ENCODE measurements around the gene MFAP2. TPM values are rescaled to one million over a fixed set of nuclear protein-coding genes. Genes with fewer than 3 reads are reported as not detected.

MFAP2 gene
- polyA plus RNA-seq, 4 donors: 204 to 582 (median 224) TPM

DNA sequence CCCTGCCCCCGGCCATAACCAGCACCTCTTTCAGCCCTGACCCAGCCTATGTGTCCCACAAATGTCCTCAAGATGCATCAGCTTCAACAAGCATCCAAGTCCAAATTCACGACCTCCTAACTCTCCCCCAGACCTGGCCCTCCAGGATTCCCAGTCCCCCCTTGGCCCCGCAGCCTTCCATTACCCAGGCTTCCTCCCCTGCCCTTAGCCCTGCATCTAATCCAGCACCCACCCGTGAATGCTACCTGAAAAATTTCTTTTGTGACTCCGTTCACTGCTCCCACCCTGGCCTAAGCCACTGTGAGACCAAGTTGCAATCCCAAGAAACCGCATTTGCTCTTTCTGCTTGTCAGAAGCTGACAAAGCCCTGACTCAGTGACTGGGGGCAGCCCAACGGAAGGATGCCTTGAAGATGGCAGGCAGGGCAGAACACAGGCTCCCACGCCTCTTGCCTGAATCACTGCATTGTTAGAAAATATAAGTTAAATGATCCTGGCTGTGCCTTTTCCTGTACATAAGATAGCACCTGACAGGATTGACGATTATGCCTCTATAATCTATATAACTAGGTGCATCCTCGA, 939 bp upstream of the MFAP2 start:
- no peak for DNase-seq (ENCODE audit: low read depth in 4 of 4, low spot score in 3 of 4)

DNA sequence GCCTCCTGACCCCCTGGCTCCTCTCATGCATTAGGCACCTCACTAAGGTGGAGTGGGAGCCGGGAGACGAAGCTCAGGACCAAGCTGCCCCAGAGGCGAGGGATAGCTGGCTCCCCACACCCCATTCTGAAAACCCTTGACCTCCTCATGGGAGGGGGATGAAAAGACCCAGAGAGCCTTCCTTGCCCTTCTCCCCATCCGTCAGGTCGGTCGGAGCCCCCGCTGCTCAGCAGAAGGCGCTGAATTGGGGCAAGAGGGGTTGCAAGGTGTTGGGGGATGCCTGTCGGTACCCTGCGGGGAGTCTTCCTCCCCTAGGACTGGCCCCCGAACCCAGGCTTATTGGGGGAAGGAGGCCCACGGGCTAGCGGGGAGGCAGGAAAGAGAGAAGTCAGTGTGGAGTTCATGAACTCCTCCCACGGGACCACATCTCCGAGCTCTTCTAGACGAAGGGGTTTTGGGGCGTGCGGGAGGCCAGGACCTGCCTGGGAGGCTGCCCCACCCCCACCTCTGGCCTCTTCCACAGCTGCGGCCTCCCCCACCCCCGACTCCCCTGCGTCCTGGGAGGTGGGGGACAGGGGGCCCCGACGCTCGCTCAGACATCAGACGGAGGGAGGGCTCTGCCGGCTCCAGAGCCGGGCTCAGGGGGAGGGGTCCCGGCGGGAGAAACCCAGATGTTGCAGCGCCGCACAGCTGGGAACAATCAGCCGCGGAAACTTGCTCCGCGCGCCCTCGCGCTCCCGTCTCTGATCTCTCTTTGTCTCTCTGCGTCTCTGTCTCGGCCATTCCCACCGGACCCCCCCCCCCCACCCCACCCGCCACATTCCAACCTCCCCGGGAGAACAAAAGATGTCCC, 719 bp downstream of the MFAP2 start:
- DNase-seq (ENCODE audit: low read depth in 4 of 4, low spot score in 3 of 4): no peak

DNA sequence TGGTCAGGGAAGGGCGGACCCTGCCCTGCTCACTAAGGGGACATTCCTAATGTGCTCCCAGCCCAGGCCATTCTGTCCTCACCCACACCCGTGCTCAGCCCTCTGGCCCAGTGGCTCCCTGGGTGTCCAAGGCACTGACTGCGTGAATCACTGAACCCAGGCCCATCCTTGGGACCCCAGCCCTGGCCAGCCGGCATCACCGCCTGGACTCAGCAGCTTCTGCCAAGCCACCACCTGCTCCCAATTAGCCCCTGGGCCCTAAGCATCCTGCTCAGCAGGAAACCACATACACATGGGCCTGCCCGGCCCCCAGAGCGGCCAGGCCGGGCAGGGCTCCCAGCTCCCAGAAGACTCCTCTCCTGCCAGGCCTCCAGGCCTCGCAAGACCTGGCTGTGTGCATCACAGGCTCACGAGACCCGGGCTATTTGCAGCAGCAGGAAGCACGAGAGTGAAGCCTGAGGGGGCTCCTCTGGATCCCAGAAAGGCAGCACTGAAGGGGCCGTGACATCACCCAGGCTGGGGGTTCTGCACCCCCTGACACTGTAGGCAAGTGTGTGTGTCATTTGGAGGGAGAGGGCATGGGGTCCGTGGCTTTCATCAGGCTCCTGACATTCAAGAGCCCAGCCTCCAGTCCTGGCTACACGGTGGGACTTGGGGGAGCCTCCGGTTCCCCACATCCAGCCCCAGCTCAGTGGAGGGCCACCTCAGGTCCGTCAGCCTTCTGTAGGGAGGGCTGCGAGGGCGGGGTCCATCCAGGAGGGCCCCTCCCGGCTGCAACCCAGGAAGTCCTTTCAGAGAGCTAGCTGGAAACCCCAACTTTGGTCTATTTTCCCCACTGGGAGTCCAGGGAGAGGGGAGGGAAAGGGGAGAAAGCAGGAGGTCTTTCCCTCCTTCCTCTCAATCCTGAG, 1.6 kb downstream of the MFAP2 start:
- no peak for DNase-seq (ENCODE audit: low read depth in 4 of 4, low spot score in 3 of 4)

DNA sequence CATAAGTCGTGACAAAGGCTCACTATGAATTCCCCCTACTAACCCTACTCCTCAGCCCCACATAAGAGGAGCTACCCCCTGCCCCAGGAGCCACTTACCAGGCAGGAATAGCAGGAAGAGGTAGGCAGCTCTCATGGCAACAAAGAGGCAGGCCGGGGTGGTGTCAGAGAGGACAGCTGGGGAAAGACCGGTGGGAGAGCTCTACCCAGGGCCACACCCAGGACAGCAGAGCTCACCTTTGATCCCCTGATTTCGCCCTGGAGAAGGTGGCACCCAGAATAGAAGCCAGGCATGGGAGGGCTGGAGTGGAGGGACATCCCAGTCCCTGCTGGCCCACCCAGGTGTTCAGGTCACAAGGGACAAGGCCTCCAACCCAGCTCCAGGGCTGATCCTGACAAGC, 2.3 kb downstream of the MFAP2 start:
- DNase-seq (ENCODE audit: low read depth in 4 of 4, low spot score in 3 of 4): no peak

DNA sequence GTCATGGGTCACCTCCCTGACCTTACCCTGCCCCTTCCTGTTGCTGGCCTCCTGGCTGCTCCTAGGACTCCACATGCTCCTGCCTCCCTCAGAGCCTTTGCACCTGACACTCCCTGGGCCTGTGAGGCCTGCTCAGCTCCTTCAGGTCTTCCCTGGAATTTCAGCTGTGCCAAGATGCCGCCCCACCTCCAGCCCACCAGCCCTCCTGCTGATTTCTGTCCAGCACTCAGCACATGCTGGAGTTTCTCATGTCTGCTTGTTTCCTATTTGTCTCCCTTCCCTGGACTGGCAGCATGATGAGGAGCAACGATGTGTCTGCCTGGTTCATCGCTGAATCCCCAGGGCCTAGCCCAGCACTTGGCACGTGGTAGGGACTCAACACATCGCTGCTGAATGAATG, 3.0 kb downstream of the MFAP2 start:
- no peak for DNase-seq (ENCODE audit: low read depth in 4 of 4, low spot score in 3 of 4)

DNA sequence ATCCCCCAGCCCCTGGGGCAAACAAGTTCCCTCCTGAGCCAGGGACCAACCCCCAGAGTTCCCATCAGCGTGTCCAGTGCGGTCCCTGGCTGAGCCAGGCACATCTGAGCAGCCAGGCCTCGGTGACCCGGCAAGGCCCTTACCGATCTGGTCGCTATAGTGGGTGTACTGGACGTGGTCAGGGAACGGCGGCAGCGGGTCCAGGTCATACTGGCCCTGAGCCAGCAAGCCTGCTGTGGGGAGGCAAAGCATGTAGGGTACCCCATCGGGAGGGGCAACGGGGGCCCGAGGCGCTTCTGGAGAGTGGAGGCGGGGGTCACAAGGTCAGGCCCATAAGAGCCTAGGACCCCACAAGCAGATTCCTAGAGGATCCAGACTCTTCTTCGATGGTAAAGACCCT, 3.5 kb downstream of the MFAP2 start:
- no peak for DNase-seq (ENCODE audit: low read depth in 4 of 4, low spot score in 3 of 4)

DNA sequence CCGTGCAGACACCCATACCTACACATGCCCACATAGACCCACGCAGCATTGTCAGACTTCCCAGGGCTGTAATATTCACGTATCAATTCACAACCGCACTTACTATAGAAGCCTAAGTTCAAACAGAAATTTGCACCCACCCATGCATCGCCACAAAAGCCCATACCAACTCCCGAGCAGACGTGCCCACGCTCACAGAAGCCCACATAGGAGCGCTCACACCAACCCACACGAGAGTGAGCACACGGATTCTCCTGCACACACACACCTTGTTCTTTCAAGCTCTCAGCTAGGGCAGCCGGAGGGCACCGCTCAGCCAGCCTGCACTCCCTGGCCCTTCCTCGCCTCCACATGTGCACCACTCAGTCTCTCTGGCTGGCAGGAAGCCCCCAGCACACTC, 4.6 kb downstream of the MFAP2 start:
- no peak for DNase-seq (ENCODE audit: low read depth in 4 of 4, low spot score in 3 of 4)

DNA sequence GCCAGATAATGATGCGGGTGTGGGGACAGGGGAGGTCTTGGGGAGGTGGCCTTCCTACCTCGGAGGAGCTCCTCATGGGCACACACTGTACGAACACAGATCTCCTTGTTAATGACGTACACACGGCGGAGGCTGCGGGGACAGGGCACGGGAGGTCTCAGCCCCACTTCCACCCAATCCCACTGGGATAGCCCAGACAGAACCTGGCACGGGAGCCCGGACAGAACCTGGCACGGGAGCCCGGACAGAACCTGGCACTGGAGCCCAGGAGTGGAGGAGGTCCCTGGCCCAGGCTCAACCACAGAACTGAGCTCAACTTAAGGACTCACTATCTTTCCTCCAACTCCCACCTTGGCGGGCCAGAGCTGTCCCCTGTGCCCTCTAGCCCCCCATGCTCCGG, 5.2 kb downstream of the MFAP2 start:
- no peak for DNase-seq (ENCODE audit: low read depth in 4 of 4, low spot score in 3 of 4)

DNA sequence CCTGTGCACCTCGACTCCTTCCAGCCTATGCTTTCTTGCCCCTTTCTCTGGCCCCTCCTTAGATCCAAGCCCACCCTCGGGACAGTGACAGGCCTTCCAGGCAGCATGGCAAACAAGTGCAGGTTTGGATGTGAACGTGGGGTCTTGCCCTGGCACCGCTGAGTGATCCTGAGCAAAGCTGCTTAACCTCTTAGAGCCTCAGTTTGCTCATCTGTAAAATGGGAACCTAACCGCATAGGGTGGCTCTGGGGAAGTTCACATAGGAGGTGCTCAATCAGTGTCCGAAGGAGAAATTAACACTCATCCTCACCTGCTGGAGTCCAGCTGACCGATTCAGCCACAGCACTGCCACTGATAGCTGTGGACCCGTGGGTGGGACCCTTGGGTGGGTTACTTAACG, 7.2 kb downstream of the MFAP2 start:
- no peak for DNase-seq (ENCODE audit: low read depth in 4 of 4, low spot score in 3 of 4)

DNA sequence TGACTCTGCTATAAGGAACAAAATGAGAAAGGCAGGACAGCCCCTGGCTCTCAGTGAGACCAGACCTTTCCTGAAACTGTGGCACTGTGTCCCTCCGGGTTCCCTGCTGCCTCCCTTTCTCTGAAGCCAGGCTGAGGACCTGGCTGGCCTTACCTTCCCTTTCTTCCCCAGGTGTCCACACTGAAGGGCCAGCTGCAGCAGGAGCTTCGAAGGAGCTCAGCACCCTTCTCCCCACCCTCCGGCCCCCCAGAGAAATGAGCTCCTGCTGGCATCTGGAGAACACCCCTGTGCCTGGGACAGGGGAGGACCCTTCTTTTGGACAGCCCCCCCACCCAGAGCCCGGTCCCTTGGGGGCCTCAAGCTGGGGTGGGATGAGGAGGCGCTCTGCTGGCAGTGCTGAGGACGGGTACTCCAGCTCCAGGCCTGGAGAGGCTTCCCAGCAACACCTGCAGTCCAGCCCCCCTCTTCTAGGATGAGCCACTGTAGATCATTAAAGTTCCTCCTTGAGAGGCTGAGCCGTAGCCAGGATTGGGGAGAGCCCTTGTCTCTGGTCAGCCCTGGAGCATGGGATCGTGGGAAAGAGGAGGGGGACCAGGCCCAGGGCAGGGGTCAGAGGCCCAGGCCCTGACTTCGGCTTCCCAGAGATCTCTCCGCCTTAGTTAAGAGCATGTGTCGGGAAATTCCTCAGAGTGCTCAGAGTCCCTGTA, 8.1 kb downstream of the MFAP2 start:
- no peak for DNase-seq (ENCODE audit: low read depth in 4 of 4, low spot score in 3 of 4)

DNA sequence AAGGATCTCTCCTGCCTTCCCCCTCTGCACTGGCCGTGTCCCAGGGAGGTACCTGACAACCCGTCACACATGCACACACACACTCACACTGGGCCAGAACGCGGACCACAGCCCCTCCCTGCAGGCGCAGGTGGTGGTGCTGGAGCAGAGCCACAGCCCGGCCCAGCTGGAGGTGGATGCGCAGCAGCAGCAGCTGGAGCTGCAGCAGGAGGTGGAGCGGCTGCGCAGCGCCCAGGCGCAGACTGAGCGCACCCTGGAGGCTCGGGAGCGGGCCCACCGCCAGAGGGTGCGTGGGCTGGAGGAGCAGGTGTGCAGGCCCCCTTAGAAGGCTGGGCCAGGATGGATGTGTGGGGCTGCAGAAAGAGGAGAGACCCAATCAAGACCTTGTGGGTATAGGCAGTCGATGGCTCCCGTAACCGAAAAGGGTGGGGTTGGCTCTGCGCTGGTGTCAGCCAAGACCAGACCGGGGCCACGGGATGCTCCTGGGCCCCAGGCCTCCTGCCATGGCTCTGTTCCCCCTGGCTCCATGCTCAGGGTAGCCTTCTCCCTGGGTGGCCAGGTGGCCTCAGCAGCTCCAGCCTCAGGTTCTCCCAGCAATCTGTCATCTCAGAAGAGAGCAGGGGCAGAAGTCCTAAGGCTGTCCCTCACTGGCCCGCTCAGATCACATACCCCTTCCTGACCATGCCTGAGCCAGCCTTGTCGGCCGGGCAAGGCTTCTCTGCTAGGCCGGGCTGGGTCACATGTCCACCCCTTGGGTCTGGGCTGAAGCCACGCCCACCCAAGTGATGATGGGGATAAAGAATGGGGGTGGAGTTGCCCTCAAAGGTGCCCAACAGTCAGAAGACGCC, 8.9 kb downstream of the MFAP2 start:
- DNase-seq (ENCODE audit: low read depth in 4 of 4, low spot score in 3 of 4): no peak

DNA sequence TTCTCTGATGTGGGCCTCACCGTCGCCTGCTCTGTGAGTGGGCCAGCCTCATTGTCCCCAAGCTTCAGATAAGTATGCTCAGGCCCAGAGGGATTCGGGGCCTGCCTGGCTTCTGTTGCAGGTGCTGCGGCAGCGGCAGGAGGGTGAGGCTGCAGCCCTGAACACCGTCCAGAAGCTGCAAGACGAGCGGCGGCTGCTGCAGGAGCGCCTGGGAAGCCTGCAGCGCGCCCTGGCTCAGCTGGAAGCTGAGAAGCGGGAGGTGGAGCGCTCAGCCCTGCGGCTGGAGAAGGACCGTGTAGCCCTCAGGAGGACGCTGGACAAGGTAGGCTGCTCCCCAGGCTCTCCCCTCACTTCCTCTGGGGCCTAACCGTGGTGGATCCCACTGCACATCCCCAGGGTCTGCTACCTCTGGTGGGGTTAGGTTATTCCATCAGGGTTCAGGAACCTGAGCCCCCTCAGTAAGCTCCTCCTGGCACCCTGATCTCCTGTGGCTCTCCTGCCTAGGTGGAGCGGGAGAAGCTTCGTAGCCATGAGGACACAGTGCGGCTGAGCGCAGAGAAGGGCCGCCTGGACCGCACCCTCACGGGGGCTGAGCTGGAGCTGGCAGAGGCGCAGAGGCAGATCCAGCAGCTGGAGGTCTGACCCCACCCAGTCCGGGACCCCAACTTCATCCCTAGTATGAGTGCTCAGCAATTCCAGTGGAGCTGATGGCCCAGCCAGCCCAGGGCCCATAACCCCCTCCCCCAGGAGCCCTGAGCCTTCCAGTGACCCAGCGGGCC, 10.1 kb downstream of the MFAP2 start:
- no peak for DNase-seq (ENCODE audit: low read depth in 4 of 4, low spot score in 3 of 4)

DNA sequence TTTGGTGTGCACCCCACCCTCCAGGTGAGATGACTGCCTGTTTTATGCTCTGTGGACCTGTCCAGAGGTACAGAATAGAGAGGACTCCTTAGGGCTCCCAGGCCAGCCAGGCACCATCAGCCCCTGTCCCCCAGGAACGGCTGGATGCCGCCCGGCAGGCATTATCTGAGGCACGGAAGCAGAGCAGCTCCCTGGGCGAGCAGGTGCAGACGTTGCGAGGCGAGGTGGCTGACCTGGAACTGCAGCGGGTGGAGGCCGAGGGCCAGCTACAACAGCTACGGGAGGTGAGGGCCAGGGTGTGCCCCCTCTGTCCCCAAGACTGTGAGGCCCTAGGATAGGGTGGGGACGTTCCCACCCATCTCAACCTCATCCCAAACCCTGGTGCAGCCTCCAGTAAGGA, 10.8 kb downstream of the MFAP2 start:
- DNase-seq (ENCODE audit: low read depth in 4 of 4, low spot score in 3 of 4): no peak

DNA sequence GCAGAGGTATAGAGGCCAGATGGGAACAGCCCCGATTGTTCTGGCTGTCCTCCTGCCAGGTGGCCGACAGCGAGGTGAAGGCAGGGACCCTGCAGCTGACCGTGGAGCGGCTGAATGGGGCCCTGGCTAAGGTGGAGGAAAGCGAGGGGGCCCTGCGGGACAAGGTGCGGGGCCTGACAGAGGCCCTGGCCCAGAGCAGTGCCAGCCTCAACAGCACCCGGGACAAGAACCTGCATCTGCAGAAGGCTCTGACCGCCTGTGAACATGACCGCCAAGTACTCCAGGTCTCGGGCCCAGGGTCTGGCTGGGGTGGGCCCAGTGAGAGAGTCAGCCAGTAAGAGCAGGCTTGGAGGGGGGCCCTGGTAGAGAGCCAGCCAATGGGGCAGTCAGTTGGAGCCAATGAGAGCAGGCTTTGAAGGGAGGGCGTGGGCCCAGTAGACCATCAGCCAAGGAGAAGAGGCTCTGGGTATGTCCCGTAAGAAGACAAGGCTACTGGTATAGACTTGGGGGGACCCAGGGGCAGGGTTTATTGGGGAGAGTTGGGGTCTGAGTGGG, 11.3 kb downstream of the MFAP2 start:
- DNase-seq (ENCODE audit: low read depth in 4 of 4, low spot score in 3 of 4): no peak

DNA sequence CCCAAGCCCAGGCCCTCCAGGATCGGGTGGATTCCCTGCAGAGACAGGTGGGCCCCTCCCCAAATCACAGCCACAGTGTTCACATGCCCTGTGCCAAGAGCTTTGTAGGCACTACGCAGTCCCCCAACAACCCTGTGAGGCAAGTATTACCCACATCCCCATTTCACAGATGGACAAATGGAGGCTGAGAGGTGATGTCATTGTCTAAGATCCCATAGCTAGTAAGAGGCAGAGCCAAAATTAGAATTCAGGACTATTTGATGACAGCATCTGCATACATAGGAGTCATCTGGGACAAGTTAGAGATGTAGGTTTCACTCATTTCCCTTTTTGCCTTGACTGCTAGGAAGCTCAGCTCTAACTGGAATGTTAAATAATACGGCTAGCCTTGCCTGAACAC, 12.0 kb downstream of the MFAP2 start:
- no peak for DNase-seq (ENCODE audit: low read depth in 4 of 4, low spot score in 3 of 4)

DNA sequence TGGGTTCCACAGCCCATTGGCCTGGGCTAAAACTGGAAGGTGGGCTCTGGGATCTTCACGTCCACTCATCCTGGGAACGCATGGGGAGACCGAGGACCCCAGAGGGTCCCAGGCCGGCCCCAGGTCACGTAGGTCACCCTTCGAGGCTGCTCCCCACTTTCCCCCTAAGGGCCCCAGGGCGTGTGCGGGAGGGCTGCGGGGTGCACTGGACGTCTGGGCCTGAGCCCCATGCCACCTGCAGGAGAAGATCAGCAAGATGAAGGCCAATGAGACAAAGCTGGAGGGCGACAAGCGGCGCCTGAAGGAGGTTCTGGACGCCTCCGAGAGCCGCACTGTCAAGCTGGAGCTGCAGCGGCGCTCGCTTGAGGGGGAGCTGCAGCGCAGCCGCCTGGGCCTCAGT, 12.5 kb downstream of the MFAP2 start:
- no peak for DNase-seq (ENCODE audit: low read depth in 4 of 4, low spot score in 3 of 4)

DNA sequence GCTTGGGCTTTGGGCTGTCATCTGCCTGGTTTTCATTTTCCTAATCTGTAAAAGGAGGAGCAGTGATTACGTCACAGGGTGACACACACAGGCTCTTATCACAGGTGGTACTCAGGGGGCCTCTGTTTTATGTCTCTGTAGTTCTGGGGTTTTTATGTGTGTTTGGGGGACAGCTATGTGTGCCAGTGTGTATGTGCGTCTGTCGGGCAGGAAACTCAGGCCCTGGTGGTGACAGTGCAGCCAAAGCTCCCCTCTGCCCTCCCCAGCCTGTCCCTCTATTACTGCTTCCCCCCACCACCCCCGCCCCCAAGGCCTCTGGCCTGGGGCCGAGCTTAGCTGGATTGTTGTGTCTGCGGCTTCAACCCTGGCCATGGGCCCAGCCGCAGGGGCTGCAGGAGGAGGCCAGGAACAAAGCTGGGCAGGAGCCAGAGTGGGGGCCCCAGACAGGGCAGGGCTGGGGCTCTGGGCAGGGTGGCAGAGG, 13.3 kb downstream of the MFAP2 start:
- no peak for DNase-seq (ENCODE audit: low read depth in 4 of 4, low spot score in 3 of 4)

DNA sequence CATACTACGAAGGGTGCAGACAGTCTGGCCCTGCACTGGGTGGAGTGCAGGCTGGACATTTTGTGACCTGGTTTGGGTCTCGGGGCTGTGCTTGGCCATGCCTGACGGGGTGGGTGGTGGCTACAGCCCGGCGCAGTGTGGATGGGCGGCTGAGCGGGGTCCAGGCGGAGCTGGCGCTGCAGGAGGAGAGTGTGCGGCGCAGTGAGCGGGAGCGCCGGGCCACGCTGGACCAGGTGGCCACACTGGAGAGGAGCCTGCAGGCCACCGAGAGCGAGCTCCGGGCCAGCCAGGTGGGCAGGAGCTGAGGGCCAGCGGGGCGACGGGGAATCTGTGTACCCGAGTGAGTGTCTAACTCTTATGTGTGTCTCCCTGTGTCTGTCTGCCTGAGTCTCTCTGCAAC, 14.1 kb downstream of the MFAP2 start:
- DNase-seq (ENCODE audit: low read depth in 4 of 4, low spot score in 3 of 4): no peak

Measured in left renal pelvis (tissue), 4 donors.